Activated CD4-positive, alpha-beta T cell treated with anti-CD3 and anti-CD28 coated beads, Interleukin-2, amount 10 ng/mL, durations not matched to agents 24 days and 14 days (primary cell): ENCODE data around the gene ANK3. TPM values are rescaled to one million over a fixed set of nuclear protein-coding genes. Genes with fewer than 3 reads are reported as not detected.

Source experiments
- DNase-seq: peaks from one replicate; pipeline ENCODE4 v3.0.0; 2022
- H3K27ac Mint-ChIP-seq: one replicate; pipeline ENCODE4 v1.8.0; 2022; ENCODE audit warnings: mild to moderate bottlenecking, mixed read lengths
- H3K27me3 Mint-ChIP-seq: one replicate; pipeline ENCODE4 v1.8.0; 2022; ENCODE audit warnings: mixed read lengths
- H3K36me3 Mint-ChIP-seq: one replicate; pipeline ENCODE4 v1.8.0; 2022; ENCODE audit warnings: low read depth, mild to moderate bottlenecking, mixed read lengths
- H3K4me1 Mint-ChIP-seq: one replicate; pipeline ENCODE4 v1.8.0; 2021; ENCODE audit warnings: mixed read lengths
- H3K4me3 Mint-ChIP-seq: one replicate; pipeline ENCODE4 v1.8.0; 2022; ENCODE audit warnings: mild to moderate bottlenecking, moderate library complexity, mixed read lengths
- H3K9me3 Mint-ChIP-seq: one replicate; pipeline ENCODE4 v1.8.0; 2021; ENCODE audit warnings: mixed read lengths
- intact Hi-C: fragments of 100-400 bp; cut with micrococcal nuclease; formaldehyde crosslinking; loops from one replicate; pipeline ENCODE4 v1.15.1; 2023
- total RNA-seq: library from RNA; stranded (reverse); gene quantifications from 2 replicates; pipeline ENCODE4 v1.2.3, GENCODE V29; 2022

ANK3 gene
- total RNA-seq, 1 donor from 2014 or later: 23.5 TPM

- Mint-ChIP-seq H3K4me1 (no peaks in the 10 kb centered on the region), H3K36me3 (peaks cover 15% of the 10 kb centered on the region), H3K9me3 (no peaks in the 10 kb centered on the region), H3K27me3 (no peaks in the 10 kb centered on the region), H3K4me3 (no peak overlapping the region), H3K27ac (no peak overlapping the region)
- no peak for DNase-seq
- intact Hi-C loops: loop anchor here (10.0 kb wide), 2 partner anchors 444 to 576 kb away; no protein-coding TSS in a partner anchor
These were observed 189.0 kb downstream of the ANK3 start for GRCh38 chr10:60200682-60201053.

- no peaks in the 10 kb centered on the region for H3K4me1 Mint-ChIP-seq
- H3K9me3 Mint-ChIP-seq: no peaks in the 10 kb centered on the region
- DNase-seq: no peak
- H3K27ac Mint-ChIP-seq: no peak overlapping the region
- peaks cover 16% of the 10 kb centered on the region for H3K36me3 Mint-ChIP-seq
- H3K27me3 Mint-ChIP-seq: no peaks in the 10 kb centered on the region
- no peak overlapping the region for H3K4me3 Mint-ChIP-seq
- intact Hi-C loops: loop anchor here (10.0 kb wide), 2 partner anchors 445 to 575 kb away; no protein-coding TSS in a partner anchor
These were observed 189.5 kb downstream of the ANK3 start for GRCh38 chr10:60200012-60200681.

DNA sequence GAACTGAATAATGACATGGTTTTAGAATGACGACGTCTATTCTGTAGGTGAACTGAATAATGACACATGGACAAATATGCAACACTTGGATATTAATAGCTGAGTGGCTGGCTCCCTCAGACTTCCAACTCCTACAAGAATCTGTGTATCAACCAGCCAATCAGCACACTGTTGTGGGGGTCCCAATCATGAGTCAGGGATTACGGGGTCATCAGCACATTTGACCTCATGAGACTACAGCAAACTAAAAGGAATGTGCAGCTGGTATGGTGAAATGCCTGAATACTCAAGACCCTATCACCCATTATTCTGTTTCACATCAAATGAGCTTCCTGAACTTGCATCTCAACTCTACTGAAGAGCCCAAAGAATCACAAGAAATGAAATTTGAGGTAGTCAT, 192.5 kb downstream of the ANK3 start:
- peaks cover 34% of the 10 kb centered on the region for H3K36me3 Mint-ChIP-seq
- H3K27me3 Mint-ChIP-seq: no peaks in the 10 kb centered on the region
- no peak for DNase-seq
- intact Hi-C loops: no loop called here
- H3K4me3 Mint-ChIP-seq: no peak overlapping the region
- H3K9me3 Mint-ChIP-seq: no peaks in the 10 kb centered on the region
- H3K27ac Mint-ChIP-seq: no peak overlapping the region
- H3K4me1 Mint-ChIP-seq: no peaks in the 10 kb centered on the region

DNA sequence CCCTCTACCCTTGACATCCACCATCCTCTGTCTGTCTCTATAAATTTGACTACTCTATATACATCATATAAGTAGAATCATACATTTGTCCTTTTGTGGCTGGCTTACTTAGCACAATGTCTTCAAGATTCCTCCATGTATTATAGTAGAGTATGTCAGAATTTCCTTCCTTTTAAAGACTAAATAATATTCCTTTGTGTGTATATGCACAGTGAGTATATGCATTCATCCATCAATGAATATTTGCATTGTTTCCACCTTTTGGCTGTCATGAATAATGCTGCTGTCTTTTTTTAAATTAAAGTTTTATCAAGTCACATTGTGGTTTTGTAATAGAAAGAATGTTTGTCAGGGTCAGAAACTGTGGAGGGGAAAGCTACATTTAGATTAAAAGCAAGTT, 195.3 kb downstream of the ANK3 start:
- intact Hi-C loops: no loop called here
- peaks cover 47% of the 10 kb centered on the region for H3K36me3 Mint-ChIP-seq
- H3K9me3 Mint-ChIP-seq: no peaks in the 10 kb centered on the region
- no peak overlapping the region for H3K27ac Mint-ChIP-seq
- H3K27me3 Mint-ChIP-seq: no peaks in the 10 kb centered on the region
- peaks cover 3% of the 10 kb centered on the region for H3K4me1 Mint-ChIP-seq
- H3K4me3 Mint-ChIP-seq: no peak overlapping the region
- DNase-seq: no peak

GRCh38 chr10:60192946-60193345, 196.7 kb downstream of the ANK3 start:
- no peak overlapping the region for H3K27ac Mint-ChIP-seq
- intact Hi-C loops: no loop called here
- no peak for DNase-seq
- H3K4me3 Mint-ChIP-seq: no peak overlapping the region
- H3K9me3 Mint-ChIP-seq: no peaks in the 10 kb centered on the region
- no peaks in the 10 kb centered on the region for H3K27me3 Mint-ChIP-seq
- peaks cover 3% of the 10 kb centered on the region for H3K4me1 Mint-ChIP-seq
- peaks cover 46% of the 10 kb centered on the region for H3K36me3 Mint-ChIP-seq

- Mint-ChIP-seq H3K9me3 (no peaks in the 10 kb centered on the region), H3K27ac (no peak overlapping the region), H3K27me3 (no peaks in the 10 kb centered on the region), H3K4me3 (no peak overlapping the region), H3K4me1 (peaks cover 3% of the 10 kb centered on the region), H3K36me3 (peaks cover 41% of the 10 kb centered on the region)
- intact Hi-C loops: no loop called here
- no peak for DNase-seq
These were observed 199.7 kb downstream of the ANK3 start for GRCh38 chr10:60189861-60190475.

DNA sequence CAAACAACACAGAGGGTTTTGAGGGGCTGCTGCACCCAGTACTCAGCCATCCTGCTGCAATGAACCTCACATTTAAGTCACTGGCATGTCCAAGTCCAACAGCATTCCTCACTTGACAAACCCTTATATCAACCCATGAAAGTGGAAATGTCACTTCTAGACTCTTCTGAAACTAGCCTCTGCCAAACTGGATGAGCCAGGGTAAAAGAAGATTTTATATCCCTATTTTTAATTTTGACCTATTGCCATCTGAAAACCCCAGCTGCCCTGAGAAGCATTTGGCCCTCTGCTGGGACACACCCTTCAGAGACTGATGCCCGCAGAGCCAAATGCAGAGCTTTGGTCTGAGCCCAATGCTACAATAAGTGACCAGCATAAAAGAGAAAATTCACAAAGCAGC, 201.1 kb downstream of the ANK3 start:
- DNase-seq: no peak
- Mint-ChIP-seq H3K36me3 (peaks cover 35% of the 10 kb centered on the region), H3K4me1 (peaks cover 3% of the 10 kb centered on the region), H3K27ac (no peak overlapping the region), H3K4me3 (no peak overlapping the region), H3K9me3 (no peaks in the 10 kb centered on the region), H3K27me3 (no peaks in the 10 kb centered on the region)
- intact Hi-C loops: no loop called here

GRCh38 chr10:60187691-60188090, 202.0 kb downstream of the ANK3 start:
- H3K27me3 Mint-ChIP-seq: no peaks in the 10 kb centered on the region
- H3K9me3 Mint-ChIP-seq: no peaks in the 10 kb centered on the region
- H3K27ac Mint-ChIP-seq: no peak overlapping the region
- peaks cover 31% of the 10 kb centered on the region for H3K36me3 Mint-ChIP-seq
- intact Hi-C loops: no loop called here
- peaks cover 3% of the 10 kb centered on the region for H3K4me1 Mint-ChIP-seq
- no peak for DNase-seq
- H3K4me3 Mint-ChIP-seq: no peak overlapping the region

GRCh38 chr10:60186315-60187071, 203.2 kb downstream of the ANK3 start:
- peaks cover 27% of the 10 kb centered on the region for H3K36me3 Mint-ChIP-seq
- intact Hi-C loops: no loop called here
- H3K27me3 Mint-ChIP-seq: no peaks in the 10 kb centered on the region
- no peak for DNase-seq
- no peaks in the 10 kb centered on the region for H3K9me3 Mint-ChIP-seq
- peaks cover 3% of the 10 kb centered on the region for H3K4me1 Mint-ChIP-seq
- H3K4me3 Mint-ChIP-seq: no peak overlapping the region
- H3K27ac Mint-ChIP-seq: no peak overlapping the region

- Mint-ChIP-seq H3K4me1 (no peaks in the 10 kb centered on the region), H3K27ac (no peak overlapping the region), H3K4me3 (no peak overlapping the region), H3K9me3 (no peaks in the 10 kb centered on the region), H3K36me3 (peaks cover 22% of the 10 kb centered on the region), H3K27me3 (no peaks in the 10 kb centered on the region)
- DNase-seq: no peak
- intact Hi-C loops: no loop called here
These were observed 204.3 kb downstream of the ANK3 start for GRCh38 chr10:60185421-60185820.

- Mint-ChIP-seq H3K4me3 (no peak overlapping the region), H3K4me1 (no peaks in the 10 kb centered on the region), H3K36me3 (peaks cover 21% of the 10 kb centered on the region), H3K27ac (no peak overlapping the region), H3K9me3 (no peaks in the 10 kb centered on the region), H3K27me3 (no peaks in the 10 kb centered on the region)
- DNase-seq: no peak
- intact Hi-C loops: no loop called here
These were observed 207.0 kb downstream of the ANK3 start for GRCh38 chr10:60182691-60183090.

GRCh38 chr10:60176925-60177324, 212.8 kb downstream of the ANK3 start:
- Mint-ChIP-seq H3K9me3 (no peaks in the 10 kb centered on the region), H3K4me3 (no peak overlapping the region), H3K36me3 (peaks cover 19% of the 10 kb centered on the region), H3K27me3 (no peaks in the 10 kb centered on the region), H3K27ac (no peak overlapping the region), H3K4me1 (no peaks in the 10 kb centered on the region)
- intact Hi-C loops: no loop called here
- DNase-seq: no peak

DNA sequence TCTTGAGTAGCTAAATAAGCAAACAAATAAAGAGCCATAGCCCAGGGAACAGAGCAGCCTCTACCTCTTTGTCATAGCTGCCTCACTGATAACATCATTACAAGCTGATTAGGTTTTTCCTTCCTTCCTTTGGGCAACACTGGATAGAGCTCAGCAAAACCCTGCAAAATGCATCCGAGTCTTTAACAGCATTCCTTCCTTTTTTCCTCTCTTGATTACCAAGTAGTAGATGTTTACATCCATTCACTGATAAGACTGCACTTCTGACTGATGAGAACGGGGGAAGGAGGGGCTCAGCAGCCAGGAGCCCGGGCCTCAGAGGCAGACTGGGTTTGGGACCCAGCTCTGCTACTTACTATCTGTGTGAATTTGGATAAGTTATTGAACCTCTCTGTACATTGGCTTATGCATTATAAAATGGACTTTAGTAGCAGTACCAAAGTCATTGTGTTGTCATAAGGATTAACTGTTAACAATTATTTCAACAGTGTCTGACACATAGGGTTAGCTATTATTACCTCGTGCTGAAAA, 214.2 kb downstream of the ANK3 start:
- H3K27me3 Mint-ChIP-seq: no peaks in the 10 kb centered on the region
- no peak overlapping the region for H3K4me3 Mint-ChIP-seq
- H3K27ac Mint-ChIP-seq: no peak overlapping the region
- no peak for DNase-seq
- H3K9me3 Mint-ChIP-seq: no peaks in the 10 kb centered on the region
- H3K36me3 Mint-ChIP-seq: peaks cover 21% of the 10 kb centered on the region
- intact Hi-C loops: no loop called here
- H3K4me1 Mint-ChIP-seq: no peaks in the 10 kb centered on the region

- Mint-ChIP-seq H3K27me3 (no peaks in the 10 kb centered on the region), H3K36me3 (peaks cover 19% of the 10 kb centered on the region), H3K4me1 (no peaks in the 10 kb centered on the region), H3K27ac (no peak overlapping the region), H3K9me3 (no peaks in the 10 kb centered on the region), H3K4me3 (no peak overlapping the region)
- no peak for DNase-seq
- intact Hi-C loops: no loop called here
These were observed 217.2 kb downstream of the ANK3 start for GRCh38 chr10:60172363-60172990.
